GM23338 (cell line): ENCODE data around the gene SCGB3A1. TPM values are rescaled to one million over a fixed set of nuclear protein-coding genes. Genes with fewer than 3 reads are reported as not detected.
A peak's percentile ranks its signal among the peaks of the same experiment; 100 is the strongest.

ENCODE experiments used
- ATAC-seq: fragments of 200-7000 bp; cut with Tn5 transposase; 3 replicates; pipeline ENCODE4 v1.9.1; 2020
- DNase-seq: peaks from one replicate; pipeline ENCODE4 v3.0.0-alpha.2; 2015; ENCODE audit warnings: low spot score
- H2AFZ ChIP-seq: fragments of 200-600 bp; sonication (generic); 2 replicates; pipeline ENCODE4 v1.8.0; 2016; ENCODE audit warnings: antibody characterized with exemption, mild to moderate bottlenecking, moderate library complexity
- H3F3A ChIP-seq: fragments of 200-600 bp; sonication (generic); replicated peaks from 2 replicates; pipeline ENCODE4 v1.8.0; 2017; ENCODE audit warnings: antibody characterized with exemption, mixed run types, low read depth
- H3K27ac ChIP-seq: fragments of 200-600 bp; sonication (generic); 2 replicates; pipeline ENCODE4 v1.6.1; 2016; ENCODE audit warnings: low read depth
- H3K27me3 ChIP-seq: fragments of 200-600 bp; sonication (generic); 2 replicates; pipeline ENCODE4 v1.8.0; 2016; ENCODE audit warnings: mild to moderate bottlenecking, mixed run types, moderate library complexity; ENCODE audit not compliant: insufficient read depth
- H3K36me3 ChIP-seq: fragments of 200-600 bp; sonication (generic); 2 replicates; pipeline ENCODE4 v1.8.0; 2016; ENCODE audit warnings: mild to moderate bottlenecking; ENCODE audit not compliant: insufficient read depth
- H3K4me1 ChIP-seq: fragments of 200-600 bp; sonication (generic); 2 replicates; pipeline ENCODE4 v1.8.0; 2016; ENCODE audit warnings: mild to moderate bottlenecking, moderate library complexity; ENCODE audit not compliant: insufficient read depth
- H3K4me2 ChIP-seq: fragments of 200-600 bp; sonication (generic); 2 replicates; pipeline ENCODE4 v1.7.1; 2017; ENCODE audit warnings: mixed run types
- H3K4me3 ChIP-seq: fragments of 200-600 bp; sonication (generic); 2 replicates; pipeline ENCODE4 v1.6.1; 2016; ENCODE audit warnings: mixed run types
- H3K79me2 ChIP-seq: fragments of 200-600 bp; sonication (generic); replicated peaks from 2 replicates; pipeline ENCODE4 v1.8.0; 2017; ENCODE audit warnings: mild to moderate bottlenecking; ENCODE audit not compliant: insufficient read depth
- H3K9me2 ChIP-seq: fragments of 200-600 bp; sonication (generic); 2 replicates; pipeline ENCODE4 v1.8.0; 2017; ENCODE audit not compliant: insufficient read depth
- H4K20me1 ChIP-seq: fragments of 200-600 bp; sonication (generic); replicated peaks from 2 replicates; pipeline ENCODE4 v1.8.0; 2017; ENCODE audit warnings: mild to moderate bottlenecking; ENCODE audit not compliant: insufficient read depth
- H3K27ac Mint-ChIP-seq: 2 replicates; pipeline ENCODE4 v1.8.0; 2020; ENCODE audit warnings: inconsistent platforms, mild to moderate bottlenecking, moderate library complexity, mixed read lengths
- H3K27me3 Mint-ChIP-seq: 3 replicates; pipeline ENCODE4 v1.8.0; 2022; ENCODE audit warnings: low read depth, mild to moderate bottlenecking, moderate library complexity, mixed read lengths, inconsistent platforms; ENCODE audit not compliant: insufficient read depth, poor library complexity
- H3K36me3 Mint-ChIP-seq: 3 replicates; pipeline ENCODE4 v1.8.0; 2021; ENCODE audit warnings: low read depth, mild to moderate bottlenecking, inconsistent platforms, moderate library complexity, mixed read lengths
- H3K4me1 Mint-ChIP-seq: 3 replicates; pipeline ENCODE4 v1.8.0; 2020; ENCODE audit warnings: mild to moderate bottlenecking, inconsistent platforms, mixed read lengths
- H3K4me3 Mint-ChIP-seq: 3 replicates; pipeline ENCODE4 v1.8.0; 2021; ENCODE audit warnings: moderate library complexity, mild to moderate bottlenecking, inconsistent platforms, mixed read lengths
- H3K9me3 Mint-ChIP-seq: 3 replicates; pipeline ENCODE4 v1.8.0; 2020; ENCODE audit warnings: moderate library complexity, mild to moderate bottlenecking, inconsistent platforms, mixed read lengths
- CREB1 ChIP-seq: fragments of 250-450 bp; sonication (Bioruptor Pico); IDR thresholded peaks from 2 replicates; pipeline ENCODE4 v1.5.0; 2020; ENCODE audit warnings: low read depth, mild to moderate bottlenecking, moderate library complexity
- CTCF ChIP-seq, 2 experiments: fragments of 200-600 bp in 1 of 2; sonication (generic) in 1 of 2; conservative IDR thresholded peaks; 2 replicates each; pipeline versions ENCODE4 v1.5.1 to v1.6.1; 2016 to 2017; ENCODE audit warnings: antibody characterized with exemption in 2 of 2, low read depth in 2 of 2, mild to moderate bottlenecking in 2 of 2, moderate library complexity in 1 of 2
- EZH2phosphoT487 ChIP-seq: fragments of 200-600 bp; sonication (generic); IDR thresholded peaks from one replicate; pipeline ENCODE4 v1.8.1; 2018; ENCODE audit warnings: antibody characterized with exemption; ENCODE audit not compliant: unreplicated experiment
- JUNB ChIP-seq: IDR thresholded peaks from one replicate; pipeline ENCODE4 v1.6.1; 2016; ENCODE audit warnings: antibody characterized with exemption; ENCODE audit not compliant: unreplicated experiment
- NANOG ChIP-seq: IDR thresholded peaks from 2 replicates; pipeline ENCODE4 v1.6.1; 2016; ENCODE audit warnings: antibody characterized with exemption, borderline replicate concordance
- POLR2AphosphoS5 ChIP-seq: IDR thresholded peaks from 2 replicates; pipeline ENCODE4 v1.6.1; 2016; ENCODE audit warnings: antibody characterized with exemption, low read depth
- STAT1 ChIP-seq: IDR thresholded peaks from one replicate; pipeline ENCODE4 v1.6.1; 2016; ENCODE audit warnings: antibody characterized with exemption; ENCODE audit not compliant: unreplicated experiment
- ZNF331 ChIP-seq: fragments of 250-450 bp; sonication (Bioruptor Pico); IDR thresholded peaks from 2 replicates; pipeline ENCODE4 v1.5.0; 2020; ENCODE audit warnings: low read depth, mild to moderate bottlenecking, moderate library complexity
- polyA plus RNA-seq: library from polyadenylated mRNA; unstranded; fragments of >200 nt; fragmentation: Nextera tagmentation; extraction: Ambion mirVana; gene quantifications from 2 replicates; pipeline ENCODE4 v1.2.1, GENCODE V29; 2016
- total RNA-seq: library from RNA; depleted of rRNA; stranded (reverse); fragments of >200 nt; shearing (Covaris generic); gene quantifications from 2 replicates; pipeline ENCODE4 v1.2.3, GENCODE V29; 2014
- TF ChIP-seq, protein P1 (sequence below): IDR thresholded peaks from 2 replicates; pipeline ENCODE4 v1.6.1; 2016; ENCODE audit warnings: antibody characterized with exemption
- TF ChIP-seq, protein P2 (sequence below): IDR thresholded peaks from one replicate; pipeline ENCODE4 v1.6.1; 2018; ENCODE audit warnings: antibody characterized with exemption; ENCODE audit not compliant: unreplicated experiment

SCGB3A1 gene
- total and polyA plus RNA-seq, 2 experiments from 2014 or later = not detected

DNA sequence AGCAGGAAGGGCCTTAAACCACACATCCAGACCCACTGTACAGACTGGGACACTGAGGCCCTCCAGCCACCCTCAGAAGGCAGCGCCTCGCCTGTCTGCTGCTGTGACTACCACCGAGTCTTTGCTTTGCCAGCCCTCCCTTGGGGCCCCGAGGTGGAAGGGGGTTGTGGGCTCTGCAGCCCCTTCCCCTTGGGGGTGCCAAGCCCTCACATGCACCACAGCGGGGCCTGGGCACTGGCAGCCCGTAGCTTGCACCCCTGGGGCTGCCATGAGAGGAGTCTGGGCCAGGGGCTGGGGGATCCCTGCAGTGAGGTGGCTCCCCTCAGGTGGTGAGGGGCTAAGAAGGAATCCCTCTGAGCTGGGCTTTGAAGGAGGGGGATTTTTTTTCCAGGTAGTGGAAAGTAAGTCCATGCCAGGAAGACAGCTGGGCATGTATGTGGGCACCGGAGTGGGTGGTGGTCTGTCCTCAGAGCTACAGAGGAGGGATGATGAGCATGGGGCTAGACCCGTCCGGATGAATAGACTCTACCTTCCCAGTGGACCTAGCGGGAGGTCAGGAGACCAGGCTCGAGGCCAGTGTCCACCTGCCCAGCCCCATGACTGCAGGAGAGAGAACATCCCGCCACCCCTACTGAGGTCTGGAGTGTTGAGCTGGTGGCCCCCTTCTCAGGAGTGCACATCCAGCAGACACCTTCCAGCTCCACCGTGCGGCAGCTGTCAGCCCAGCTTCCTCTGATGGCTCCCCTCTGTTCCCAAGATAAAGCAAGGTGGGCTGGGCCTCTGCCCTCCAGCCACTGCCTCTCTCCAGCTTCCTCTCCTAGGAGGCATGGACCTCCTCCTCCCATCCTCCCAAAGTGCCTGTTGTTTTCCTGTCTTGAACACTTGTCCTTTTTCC lies 42.2 kb upstream of the SCGB3A1 start (continued):
- TF ChIP-seq NANOG (no peak), CREB1 (CRISPR knock-in tag) (no peak), JUNB (no peak), ZNF331 (CRISPR knock-in tag) (no peak), CTCF (conservative IDR thresholded peaks at IDR 0.05; ENCODE audit: low read depth in 2 of 2) (no peak)
- TF ChIP-seq, protein P1, sequence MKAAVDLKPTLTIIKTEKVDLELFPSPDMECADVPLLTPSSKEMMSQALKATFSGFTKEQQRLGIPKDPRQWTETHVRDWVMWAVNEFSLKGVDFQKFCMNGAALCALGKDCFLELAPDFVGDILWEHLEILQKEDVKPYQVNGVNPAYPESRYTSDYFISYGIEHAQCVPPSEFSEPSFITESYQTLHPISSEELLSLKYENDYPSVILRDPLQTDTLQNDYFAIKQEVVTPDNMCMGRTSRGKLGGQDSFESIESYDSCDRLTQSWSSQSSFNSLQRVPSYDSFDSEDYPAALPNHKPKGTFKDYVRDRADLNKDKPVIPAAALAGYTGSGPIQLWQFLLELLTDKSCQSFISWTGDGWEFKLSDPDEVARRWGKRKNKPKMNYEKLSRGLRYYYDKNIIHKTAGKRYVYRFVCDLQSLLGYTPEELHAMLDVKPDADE = no peak

DNA sequence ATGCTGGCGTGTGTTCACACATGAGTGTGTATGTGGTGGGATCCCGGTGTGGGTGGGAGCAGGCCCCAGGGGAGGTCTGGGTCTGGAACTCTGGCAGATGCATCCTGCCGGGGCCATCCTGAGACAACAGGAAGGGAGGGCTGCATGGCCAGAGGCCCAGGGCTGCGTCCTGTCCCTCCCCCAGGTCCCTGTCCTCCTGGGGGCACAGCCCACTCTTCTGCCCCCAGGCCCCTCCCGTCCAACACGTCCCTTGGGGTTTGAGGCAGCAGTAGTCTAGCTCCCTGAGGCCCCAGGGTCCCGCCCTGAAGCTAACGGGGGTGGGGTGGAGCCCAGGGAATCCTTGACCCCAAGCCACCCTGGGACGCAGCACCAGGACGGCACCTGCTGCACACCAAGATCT lies 41.5 kb upstream of the SCGB3A1 start:
- ATAC-seq = no peak
- H3K4me1 Mint-ChIP-seq = peaks cover 9% of the 10 kb centered on the region
- Histone ChIP-seq H3K27me3 (no peaks in the 10 kb centered on the region), H3K36me3 (no peaks in the 10 kb centered on the region), H3K9me2 (no peaks in the 10 kb centered on the region), H4K20me1 (no peaks in the 10 kb centered on the region), H2AFZ (no peak overlapping the region), H3F3A (no peaks in the 10 kb centered on the region), H3K4me2 (no peak overlapping the region), H3K27ac (no peak overlapping the region), H3K4me3 (no peak overlapping the region), H3K4me1 (no peaks in the 10 kb centered on the region), H3K79me2 (no peaks in the 10 kb centered on the region)
- peaks cover 10% of the 10 kb centered on the region; the same call in 2 of the 3 replicates for H3K9me3 Mint-ChIP-seq
- no peak overlapping the region for H3K4me3 Mint-ChIP-seq
- DNase-seq = no peak
- H3K36me3 Mint-ChIP-seq = no peaks in the 10 kb centered on the region
- no peak overlapping the region for H3K27ac Mint-ChIP-seq
- TF ChIP-seq EZH2phosphoT487 = no peak
- H3K27me3 Mint-ChIP-seq = peaks cover 7% of the 10 kb centered on the region

GRCh38 chr5:180631549-180632383 lies 40.5 kb upstream of the SCGB3A1 start:
- no peaks in the 10 kb centered on the region for H3K36me3 Mint-ChIP-seq
- Histone ChIP-seq H4K20me1 (no peaks in the 10 kb centered on the region), H3K4me1 (no peaks in the 10 kb centered on the region), H3K4me3 (no peak overlapping the region), H3F3A (no peaks in the 10 kb centered on the region), H3K27me3 (no peaks in the 10 kb centered on the region), H3K9me2 (no peaks in the 10 kb centered on the region), H3K4me2 (no peak overlapping the region), H3K36me3 (no peaks in the 10 kb centered on the region), H2AFZ (no peak overlapping the region), H3K79me2 (no peaks in the 10 kb centered on the region), H3K27ac (no peak overlapping the region)
- H3K9me3 Mint-ChIP-seq = peaks cover 10% of the 10 kb centered on the region; the same call in 2 of the 3 replicates
- no peak overlapping the region for H3K4me3 Mint-ChIP-seq
- H3K4me1 Mint-ChIP-seq = peaks cover 9% of the 10 kb centered on the region
- H3K27me3 Mint-ChIP-seq = peaks cover 5% of the 10 kb centered on the region
- DNase-seq (no peak), ATAC-seq (peak; percentile 33)
- no peak overlapping the region for H3K27ac Mint-ChIP-seq
- no peak for TF ChIP-seq JUNB
- no peak for TF ChIP-seq STAT1
- TF ChIP-seq, protein P2, sequence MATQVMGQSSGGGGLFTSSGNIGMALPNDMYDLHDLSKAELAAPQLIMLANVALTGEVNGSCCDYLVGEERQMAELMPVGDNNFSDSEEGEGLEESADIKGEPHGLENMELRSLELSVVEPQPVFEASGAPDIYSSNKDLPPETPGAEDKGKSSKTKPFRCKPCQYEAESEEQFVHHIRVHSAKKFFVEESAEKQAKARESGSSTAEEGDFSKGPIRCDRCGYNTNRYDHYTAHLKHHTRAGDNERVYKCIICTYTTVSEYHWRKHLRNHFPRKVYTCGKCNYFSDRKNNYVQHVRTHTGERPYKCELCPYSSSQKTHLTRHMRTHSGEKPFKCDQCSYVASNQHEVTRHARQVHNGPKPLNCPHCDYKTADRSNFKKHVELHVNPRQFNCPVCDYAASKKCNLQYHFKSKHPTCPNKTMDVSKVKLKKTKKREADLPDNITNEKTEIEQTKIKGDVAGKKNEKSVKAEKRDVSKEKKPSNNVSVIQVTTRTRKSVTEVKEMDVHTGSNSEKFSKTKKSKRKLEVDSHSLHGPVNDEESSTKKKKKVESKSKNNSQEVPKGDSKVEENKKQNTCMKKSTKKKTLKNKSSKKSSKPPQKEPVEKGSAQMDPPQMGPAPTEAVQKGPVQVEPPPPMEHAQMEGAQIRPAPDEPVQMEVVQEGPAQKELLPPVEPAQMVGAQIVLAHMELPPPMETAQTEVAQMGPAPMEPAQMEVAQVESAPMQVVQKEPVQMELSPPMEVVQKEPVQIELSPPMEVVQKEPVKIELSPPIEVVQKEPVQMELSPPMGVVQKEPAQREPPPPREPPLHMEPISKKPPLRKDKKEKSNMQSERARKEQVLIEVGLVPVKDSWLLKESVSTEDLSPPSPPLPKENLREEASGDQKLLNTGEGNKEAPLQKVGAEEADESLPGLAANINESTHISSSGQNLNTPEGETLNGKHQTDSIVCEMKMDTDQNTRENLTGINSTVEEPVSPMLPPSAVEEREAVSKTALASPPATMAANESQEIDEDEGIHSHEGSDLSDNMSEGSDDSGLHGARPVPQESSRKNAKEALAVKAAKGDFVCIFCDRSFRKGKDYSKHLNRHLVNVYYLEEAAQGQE = no peak
- no peak for TF ChIP-seq EZH2phosphoT487
- TF ChIP-seq CREB1 (CRISPR knock-in tag) = no peak
- TF ChIP-seq POLR2AphosphoS5 = no peak
- TF ChIP-seq, protein P1 = no peak
